Osteoblast (primary cell): ENCODE data around the gene LEF1. TPM values are rescaled to one million over a fixed set of nuclear protein-coding genes. Genes with fewer than 3 reads are reported as not detected.

Experiments used
- DNase-seq: peaks from one replicate; pipeline ENCODE4 v3.0.0; 2011; ENCODE audit warnings: low spot score, mixed read lengths; ENCODE audit not compliant: insufficient read length; ENCODE audit errors: missing footprints
- H2AFZ ChIP-seq: 2 replicates; pipeline ENCODE4 v1.6.0; 2011; ENCODE audit warnings: mild to moderate bottlenecking, low read length
- H3K27ac ChIP-seq: 2 replicates; pipeline ENCODE4 v1.5.1; 2011; ENCODE audit warnings: mild to moderate bottlenecking, low read depth, low read length, moderate library complexity
- H3K27me3 ChIP-seq: 2 replicates; pipeline ENCODE4 v1.6.0; 2012; ENCODE audit warnings: mild to moderate bottlenecking, control low read depth, inconsistent platforms, low read length, moderate library complexity; ENCODE audit not compliant: insufficient read depth
- H3K36me3 ChIP-seq: 2 replicates; pipeline ENCODE4 v1.5.1; 2011; ENCODE audit warnings: mild to moderate bottlenecking, low read length, control low read depth, moderate library complexity; ENCODE audit not compliant: insufficient read depth
- H3K4me1 ChIP-seq: 2 replicates; pipeline ENCODE4 v1.5.1; 2011; ENCODE audit warnings: mild to moderate bottlenecking, low read length, control low read depth, moderate library complexity; ENCODE audit not compliant: insufficient read depth
- H3K4me2 ChIP-seq: 2 replicates; pipeline ENCODE4 v1.6.0; 2011; ENCODE audit warnings: mild to moderate bottlenecking, low read length; ENCODE audit not compliant: insufficient read depth
- H3K4me3 ChIP-seq: fragments of 200-600 bp; sonication (generic); 3 replicates; pipeline ENCODE4 v1.5.1; 2012; ENCODE audit warnings: mild to moderate bottlenecking, low read length, inconsistent platforms; ENCODE audit not compliant: insufficient read depth
- H3K79me2 ChIP-seq: 2 replicates; pipeline ENCODE4 v1.6.0; 2012; ENCODE audit warnings: mild to moderate bottlenecking, low read length, control low read depth, inconsistent platforms; ENCODE audit not compliant: insufficient read depth
- H3K9me3 ChIP-seq: 2 replicates; pipeline ENCODE4 v1.5.1; 2011; ENCODE audit warnings: low read depth, low read length, control low read depth
- H4K20me1 ChIP-seq: 2 replicates; pipeline ENCODE4 v1.6.0; 2012; ENCODE audit warnings: mild to moderate bottlenecking, low read length, control low read depth; ENCODE audit not compliant: insufficient read depth
- total RNA-seq: library from RNA; depleted of rRNA; stranded (reverse); fragments of >200 nt; gene quantifications from 2 replicates; pipeline ENCODE4 v1.2.3, GENCODE V29; 2012
- TF ChIP-seq, protein P1 (sequence below): IDR thresholded peaks from 2 replicates; pipeline ENCODE4 v1.5.1; 2011; ENCODE audit warnings: mild to moderate bottlenecking, low read depth, low read length, moderate library complexity; ENCODE audit errors: extremely low read depth

The LEF1 gene
- total RNA-seq, 1 donor: 5.8 TPM

DNA sequence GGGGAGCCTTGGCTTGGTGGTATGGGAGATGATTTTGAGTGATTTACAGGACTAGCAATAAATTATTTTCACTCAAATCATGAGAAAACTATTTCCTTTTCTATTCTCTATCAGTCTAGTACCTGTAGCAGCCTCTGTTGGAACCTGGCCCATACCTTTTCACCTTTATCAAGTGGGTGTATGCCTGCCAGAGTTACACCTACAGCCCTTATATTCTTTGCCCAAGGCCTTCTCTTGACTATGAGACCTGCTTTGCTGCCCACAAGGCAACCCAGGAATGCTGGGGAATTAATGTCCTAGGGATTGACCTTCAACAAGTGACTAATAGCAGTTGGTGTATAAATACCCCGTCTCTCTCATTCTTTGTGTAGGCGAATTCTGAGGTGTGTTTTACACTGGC lies 20.0 kb upstream of the LEF1 start:
- TF ChIP-seq, protein P1, sequence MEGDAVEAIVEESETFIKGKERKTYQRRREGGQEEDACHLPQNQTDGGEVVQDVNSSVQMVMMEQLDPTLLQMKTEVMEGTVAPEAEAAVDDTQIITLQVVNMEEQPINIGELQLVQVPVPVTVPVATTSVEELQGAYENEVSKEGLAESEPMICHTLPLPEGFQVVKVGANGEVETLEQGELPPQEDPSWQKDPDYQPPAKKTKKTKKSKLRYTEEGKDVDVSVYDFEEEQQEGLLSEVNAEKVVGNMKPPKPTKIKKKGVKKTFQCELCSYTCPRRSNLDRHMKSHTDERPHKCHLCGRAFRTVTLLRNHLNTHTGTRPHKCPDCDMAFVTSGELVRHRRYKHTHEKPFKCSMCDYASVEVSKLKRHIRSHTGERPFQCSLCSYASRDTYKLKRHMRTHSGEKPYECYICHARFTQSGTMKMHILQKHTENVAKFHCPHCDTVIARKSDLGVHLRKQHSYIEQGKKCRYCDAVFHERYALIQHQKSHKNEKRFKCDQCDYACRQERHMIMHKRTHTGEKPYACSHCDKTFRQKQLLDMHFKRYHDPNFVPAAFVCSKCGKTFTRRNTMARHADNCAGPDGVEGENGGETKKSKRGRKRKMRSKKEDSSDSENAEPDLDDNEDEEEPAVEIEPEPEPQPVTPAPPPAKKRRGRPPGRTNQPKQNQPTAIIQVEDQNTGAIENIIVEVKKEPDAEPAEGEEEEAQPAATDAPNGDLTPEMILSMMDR: no peak
- no peaks in the 10 kb centered on the region for H3K27me3 ChIP-seq
- H2AFZ ChIP-seq: no peak overlapping the region
- H3K9me3 ChIP-seq: no peaks in the 10 kb centered on the region
- H3K4me2 ChIP-seq: no peak overlapping the region
- H3K36me3 ChIP-seq: no peaks in the 10 kb centered on the region
- H3K27ac ChIP-seq: no peak overlapping the region
- no peaks in the 10 kb centered on the region for H3K79me2 ChIP-seq
- no peak for DNase-seq
- H3K4me1 ChIP-seq: peaks cover 6% of the 10 kb centered on the region
- no peak overlapping the region for H3K4me3 ChIP-seq
- no peaks in the 10 kb centered on the region for H4K20me1 ChIP-seq

DNA sequence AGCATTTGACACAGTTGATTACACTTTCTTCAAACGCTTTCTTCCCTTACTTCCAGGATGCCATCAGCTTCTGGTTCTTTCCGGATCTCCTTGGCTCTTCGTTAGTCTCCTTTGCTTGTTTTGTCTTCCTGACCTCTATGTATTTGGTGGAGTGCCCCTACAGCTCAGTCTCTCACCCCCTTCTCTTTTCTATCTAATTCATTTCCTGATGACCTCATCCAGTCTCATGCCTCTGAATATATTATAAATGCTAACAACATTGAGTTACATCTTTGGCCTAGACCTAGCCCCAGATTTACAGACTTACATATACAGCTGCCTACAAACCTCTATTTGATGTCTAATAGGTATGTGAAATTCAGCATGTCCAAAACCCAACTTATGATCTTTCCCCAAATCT lies 16.5 kb upstream of the LEF1 start:
- no peaks in the 10 kb centered on the region for H4K20me1 ChIP-seq
- H3K9me3 ChIP-seq: no peaks in the 10 kb centered on the region
- no peaks in the 10 kb centered on the region for H3K27me3 ChIP-seq
- no peak overlapping the region for H3K4me3 ChIP-seq
- TF ChIP-seq, protein P1: no peak
- H3K4me1 ChIP-seq: no peaks in the 10 kb centered on the region
- H2AFZ ChIP-seq: no peak overlapping the region
- no peaks in the 10 kb centered on the region for H3K79me2 ChIP-seq
- no peaks in the 10 kb centered on the region for H3K36me3 ChIP-seq
- no peak overlapping the region for H3K27ac ChIP-seq
- H3K4me2 ChIP-seq: no peak overlapping the region
- no peak for DNase-seq

DNA sequence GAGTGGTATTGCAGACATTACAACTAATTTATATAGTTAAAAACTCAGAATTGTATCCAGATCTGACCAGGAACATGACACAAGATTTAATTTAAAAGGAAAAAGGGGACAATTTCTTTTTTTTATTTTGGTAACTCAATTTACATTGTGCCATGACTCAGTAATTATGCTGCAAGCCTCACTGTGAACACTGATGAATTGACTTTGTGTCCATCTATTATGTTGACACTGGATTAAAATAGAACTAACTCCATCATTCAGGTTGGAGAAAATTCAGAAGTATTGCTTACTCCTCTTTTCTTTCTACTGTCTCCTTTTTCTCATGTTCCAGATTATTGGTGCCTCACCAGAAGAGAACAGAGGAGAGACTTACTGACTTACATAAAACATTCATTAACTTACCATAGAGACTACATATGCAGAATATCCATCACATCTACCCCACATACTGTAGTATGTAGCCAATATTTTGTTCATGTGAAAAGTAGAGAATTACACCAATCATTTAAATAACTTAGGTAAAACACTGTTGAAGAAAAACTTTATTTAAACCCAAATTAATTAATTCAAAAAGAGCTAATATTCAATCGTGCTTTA lies 15.8 kb upstream of the LEF1 start:
- no peak for DNase-seq
- TF ChIP-seq, protein P1: no peak
- Histone ChIP-seq H3K4me1 (no peaks in the 10 kb centered on the region), H3K36me3 (no peaks in the 10 kb centered on the region), H3K4me3 (no peak overlapping the region), H3K27ac (no peak overlapping the region), H4K20me1 (no peaks in the 10 kb centered on the region), H3K9me3 (no peaks in the 10 kb centered on the region), H3K27me3 (no peaks in the 10 kb centered on the region), H2AFZ (no peak overlapping the region), H3K79me2 (no peaks in the 10 kb centered on the region), H3K4me2 (no peak overlapping the region)

DNA sequence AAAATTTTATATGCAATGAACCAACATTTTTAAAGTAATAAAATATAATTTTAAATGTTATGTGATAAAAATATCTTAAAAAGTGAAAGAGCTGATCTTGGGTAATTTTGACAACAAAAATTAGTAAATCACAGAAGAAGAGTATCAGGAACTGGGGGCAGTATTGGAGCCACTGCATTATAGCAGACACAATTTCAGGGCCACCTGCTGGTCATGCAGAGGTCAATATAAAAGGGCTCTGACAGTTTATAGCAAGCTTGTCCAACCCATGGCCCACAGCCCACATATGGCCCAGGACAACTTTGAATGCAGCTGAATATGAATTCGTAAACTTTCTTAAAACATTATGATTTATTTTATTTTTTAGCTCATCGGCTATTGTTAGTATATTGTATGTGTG lies 13.0 kb upstream of the LEF1 start:
- Histone ChIP-seq H3K27me3 (no peaks in the 10 kb centered on the region), H3K4me2 (no peak overlapping the region), H4K20me1 (no peaks in the 10 kb centered on the region), H3K9me3 (no peaks in the 10 kb centered on the region), H2AFZ (no peak overlapping the region), H3K4me1 (no peaks in the 10 kb centered on the region), H3K79me2 (no peaks in the 10 kb centered on the region), H3K27ac (no peak overlapping the region), H3K4me3 (no peak overlapping the region), H3K36me3 (no peaks in the 10 kb centered on the region)
- TF ChIP-seq, protein P1: no peak
- DNase-seq: no peak
